Thoracic aorta (tissue), 2 donors: ENCODE results near the gene COL4A4. TPM values are rescaled to one million over a fixed set of nuclear protein-coding genes. Genes with fewer than 3 reads are reported as not detected.

Experiments used
- ATAC-seq: fragments of 150-250 bp; one replicate; pipeline ENCODE4 v1.8.0; 2017; ENCODE audit warnings: low read depth; ENCODE audit not compliant: insufficient number of reproducible peaks, low FRiP score
- DNase-seq: peaks from one replicate; pipeline ENCODE4 v3.0.0-alpha.2; 2020; ENCODE audit warnings: low spot score
- H3K27ac ChIP-seq, 2 donors: fragments of 200-600 bp; sonication (generic); 1 replicate in 1 of 2; 2 replicates in 1 of 2; pipeline ENCODE4 v1.5.1; 2016; ENCODE audit warnings: mild to moderate bottlenecking in 2 of 2, moderate library complexity in 2 of 2
- H3K27me3 ChIP-seq: fragments of 200-600 bp; sonication (generic); replicated peaks from 2 replicates; pipeline ENCODE4 v1.6.0; 2016; ENCODE audit warnings: mild to moderate bottlenecking; ENCODE audit not compliant: insufficient read depth
- H3K36me3 ChIP-seq: fragments of 200-600 bp; sonication (generic); one replicate; pipeline ENCODE4 v1.5.1; 2016
- H3K4me1 ChIP-seq, 2 donors: fragments of 200-600 bp; sonication (generic); 1 replicate in 1 of 2; 2 replicates in 1 of 2; pipeline versions ENCODE4 v1.5.1 to v1.6.0; 2016; ENCODE audit warnings: low read depth in 2 of 2, mild to moderate bottlenecking in 1 of 2; ENCODE audit not compliant: control insufficient read depth in 1 of 2
- H3K4me3 ChIP-seq: fragments of 200-600 bp; sonication (generic); 2 replicates; pipeline ENCODE4 v1.5.1; 2016; ENCODE audit warnings: mild to moderate bottlenecking
- H3K9me3 ChIP-seq: fragments of 200-600 bp; sonication (generic); 2 replicates; pipeline ENCODE4 v1.5.1; 2016
- CTCF ChIP-seq: fragments of 200-600 bp; sonication (generic); IDR thresholded peaks from one replicate; pipeline ENCODE4 v1.5.1; 2019; ENCODE audit warnings: antibody characterized with exemption
- total RNA-seq, 2 donors: library from RNA; depleted of rRNA; stranded (reverse); fragments of >200 nt; gene quantifications; one replicate each; pipeline versions ENCODE4 v1.1.0 to v1.2.3, GENCODE V29; 2016

Gene COL4A4
- total RNA-seq, 2 donors from 2014 or later, result 17.2 to 34.0 TPM

DNA sequence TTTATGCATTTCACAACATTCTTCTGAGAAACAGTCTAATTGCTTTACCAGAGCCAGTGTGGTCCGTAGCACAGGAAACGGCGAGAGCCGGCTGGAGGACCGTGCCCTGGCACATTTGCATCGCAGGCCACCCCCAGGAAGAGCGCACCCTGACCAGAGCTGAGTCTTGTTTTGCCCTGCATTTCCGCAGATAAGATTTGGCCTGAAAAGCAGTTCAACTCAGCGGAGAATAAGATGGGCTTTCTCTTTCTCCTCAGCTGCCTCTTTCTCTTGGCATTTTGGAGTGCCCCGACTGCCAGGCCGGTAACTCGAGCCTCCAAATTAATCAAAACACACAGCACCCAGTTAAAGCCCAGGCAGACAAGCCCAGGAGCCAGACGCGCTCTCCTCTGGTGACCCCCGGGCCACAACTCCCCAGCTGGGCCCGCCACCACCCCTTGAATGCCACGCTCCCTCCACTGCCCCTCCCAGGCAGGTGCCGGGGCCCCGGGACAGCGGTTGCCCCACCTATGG, 464 bp downstream of the COL4A4 start:
- Histone ChIP-seq H3K4me3 (peak overlapping the region; percentile 93), H3K9me3 (no peaks in the 10 kb centered on the region), H3K4me1 (peaks cover 5 to 6% of the 10 kb centered on the region in 2 donors), H3K27me3 (no peaks in the 10 kb centered on the region), H3K27ac (peak overlapping the region; percentile 85 to 92), H3K36me3 (no peaks in the 10 kb centered on the region)
- TF ChIP-seq CTCF, result no peak
- DNase-seq, result no peak
- ATAC-seq, result peak; percentile 10

GRCh38 chr2:227161947-227162346, 2.1 kb downstream of the COL4A4 start:
- H3K27ac ChIP-seq, result no peak overlapping the region
- H3K27me3 ChIP-seq, result no peaks in the 10 kb centered on the region
- no peaks in the 10 kb centered on the region for H3K9me3 ChIP-seq
- TF ChIP-seq CTCF, result no peak
- no peak overlapping the region for H3K4me3 ChIP-seq
- ATAC-seq (no peak), DNase-seq (no peak)
- H3K4me1 ChIP-seq, result peaks cover 5 to 6% of the 10 kb centered on the region in 2 donors
- H3K36me3 ChIP-seq, result no peaks in the 10 kb centered on the region

DNA sequence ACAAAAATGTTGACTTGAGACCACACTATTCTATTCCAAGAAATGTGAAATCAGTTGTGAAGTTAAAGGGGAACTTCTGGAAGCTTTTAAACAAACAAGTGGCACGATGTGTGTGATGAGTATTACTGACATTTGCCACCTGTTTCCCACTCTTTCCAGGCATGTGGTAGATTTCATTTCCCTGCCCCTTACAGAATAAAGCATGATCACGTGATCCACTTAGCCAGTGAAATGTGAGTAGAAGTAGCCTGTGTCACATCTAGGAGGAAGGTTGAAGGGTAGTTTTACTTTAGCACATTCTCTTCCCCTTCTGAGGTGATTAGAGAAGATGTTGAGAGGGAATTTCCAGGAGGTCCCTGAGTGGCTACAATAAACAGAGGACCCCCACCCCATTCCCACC, 3.8 kb downstream of the COL4A4 start:
- ATAC-seq, result no peak

GRCh38 chr2:227154986-227155774, 8.8 kb downstream of the COL4A4 start:
- peak overlapping the region in 1 of 2 donors; percentile 6 for H3K27ac ChIP-seq
- no peaks in the 10 kb centered on the region for H3K36me3 ChIP-seq
- TF ChIP-seq CTCF, result no peak
- no peaks in the 10 kb centered on the region for H3K9me3 ChIP-seq
- DNase-seq (no peak), ATAC-seq (no peak)
- H3K4me3 ChIP-seq, result no peak overlapping the region
- H3K27me3 ChIP-seq, result no peaks in the 10 kb centered on the region
- peaks cover 16 to 30% of the 10 kb centered on the region in 2 donors for H3K4me1 ChIP-seq

More for the DNA sequence above, 3.8 kb downstream of the COL4A4 start:
- Histone ChIP-seq H3K27ac (no peak overlapping the region), H3K9me3 (no peaks in the 10 kb centered on the region), H3K27me3 (no peaks in the 10 kb centered on the region), H3K4me1 (peaks cover 8 to 14% of the 10 kb centered on the region in 2 donors), H3K4me3 (no peak overlapping the region), H3K36me3 (no peaks in the 10 kb centered on the region)
- TF ChIP-seq CTCF, result no peak
- no peak for DNase-seq

DNA sequence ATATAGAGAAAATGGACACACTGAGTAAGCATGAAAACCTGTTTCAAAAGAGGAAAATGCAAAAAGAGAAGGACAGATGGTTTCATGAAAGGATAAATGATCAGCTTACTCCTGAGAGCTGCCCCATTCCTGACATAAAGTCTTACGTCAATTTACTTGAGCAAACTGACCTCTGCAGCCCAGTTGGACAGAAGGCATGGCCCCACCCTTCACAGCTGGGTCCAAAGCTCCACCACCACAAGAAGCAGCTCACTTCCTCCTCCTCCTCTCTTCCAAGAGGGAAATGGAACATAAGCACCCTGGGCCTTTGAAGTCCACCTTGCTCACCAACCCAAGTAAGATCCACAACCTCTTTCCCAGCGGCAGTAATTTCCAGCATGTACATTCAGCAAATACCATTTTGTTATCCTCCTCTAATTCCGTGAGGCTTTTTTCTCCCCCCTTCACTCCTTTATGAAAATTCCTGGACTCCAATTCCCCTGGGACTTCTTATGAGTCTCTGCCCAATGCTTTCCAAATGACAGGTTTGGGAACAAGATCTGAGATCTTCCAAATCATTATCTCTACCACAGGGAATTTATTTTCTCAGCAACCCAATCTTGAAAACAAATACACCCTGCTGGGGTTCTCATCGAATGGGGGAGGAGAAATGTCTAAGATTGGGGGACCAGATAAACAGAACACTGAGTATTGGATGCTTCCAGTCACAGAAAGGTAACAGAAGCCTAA, 10.1 kb downstream of the COL4A4 start:
- H3K4me3 ChIP-seq, result no peak overlapping the region
- DNase-seq, result no peak
- H3K9me3 ChIP-seq, result no peaks in the 10 kb centered on the region
- H3K4me1 ChIP-seq, result peaks cover 16 to 30% of the 10 kb centered on the region in 2 donors
- H3K27ac ChIP-seq, result peak overlapping the region in 1 of 2 donors; percentile 44
- no peak for ATAC-seq
- TF ChIP-seq CTCF, result no peak
- no peaks in the 10 kb centered on the region for H3K27me3 ChIP-seq
- H3K36me3 ChIP-seq, result no peaks in the 10 kb centered on the region
